ENCODE data around the gene ACCS.
A peak's percentile ranks its signal among the peaks of the same experiment; 100 is the strongest.

ACCS gene

GRCh38 chr11:44043157-44043556 is 22.9 kb upstream of the ACCS start:
- DNase-seq = no peak

GRCh38 chr11:44046182-44046581 is 19.9 kb upstream of the ACCS start:
- no peak for DNase-seq

GRCh38 chr11:44047298-44047697 is 18.8 kb upstream of the ACCS start:
- DNase-seq = no peak

DNA sequence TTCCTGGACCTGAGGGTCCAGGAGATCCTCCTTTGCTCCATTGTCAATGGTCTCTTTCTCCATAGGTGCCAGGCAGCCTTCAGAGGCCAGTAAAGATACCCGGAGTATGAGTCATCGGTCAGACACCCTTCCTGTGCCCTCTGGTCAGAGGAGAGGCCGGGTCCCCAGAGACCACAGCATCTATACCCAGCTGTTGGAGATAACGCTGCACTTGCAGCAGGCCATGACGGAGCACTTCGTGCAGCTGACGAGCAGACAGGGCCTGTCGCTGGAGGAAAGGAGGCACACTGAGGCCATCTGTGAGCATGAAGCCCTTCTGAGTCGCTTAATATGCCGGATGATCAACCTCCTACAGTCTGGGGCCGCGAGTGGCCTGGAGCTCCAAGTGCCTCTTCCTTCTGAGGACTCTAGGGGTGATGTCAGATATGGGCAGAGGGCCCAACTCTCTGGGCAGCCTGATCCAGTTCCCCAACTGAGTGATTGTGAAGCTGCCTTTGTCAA is 18.1 kb upstream of the ACCS start, which contains the start of gene ACCSL:
ACCSL (plus strand) TSS at position 51 of the 501 bp plus-strand sequence; CDS start at position 107, 56 bp downstream.
- no peak for DNase-seq

DNA sequence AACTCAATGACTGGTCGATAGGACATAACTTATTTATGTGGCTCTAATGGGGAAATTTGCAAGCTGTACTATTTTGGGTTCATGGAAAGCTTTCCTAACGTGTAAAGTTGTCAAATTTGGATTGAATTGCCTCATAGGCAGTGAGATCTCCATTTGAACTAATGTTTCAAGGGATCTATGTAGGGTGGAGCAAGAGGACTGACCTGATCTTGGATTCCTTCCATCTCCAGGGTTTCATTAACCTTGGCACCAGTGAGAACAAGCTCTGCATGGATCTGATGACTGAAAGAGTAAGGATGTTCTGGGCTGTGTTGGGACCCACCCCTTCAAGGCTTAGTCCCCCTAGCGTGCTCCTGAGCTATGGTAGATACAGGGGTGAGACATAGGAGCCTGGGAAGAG is 16.2 kb upstream of the ACCS start:
- DNase-seq = no peak

DNA sequence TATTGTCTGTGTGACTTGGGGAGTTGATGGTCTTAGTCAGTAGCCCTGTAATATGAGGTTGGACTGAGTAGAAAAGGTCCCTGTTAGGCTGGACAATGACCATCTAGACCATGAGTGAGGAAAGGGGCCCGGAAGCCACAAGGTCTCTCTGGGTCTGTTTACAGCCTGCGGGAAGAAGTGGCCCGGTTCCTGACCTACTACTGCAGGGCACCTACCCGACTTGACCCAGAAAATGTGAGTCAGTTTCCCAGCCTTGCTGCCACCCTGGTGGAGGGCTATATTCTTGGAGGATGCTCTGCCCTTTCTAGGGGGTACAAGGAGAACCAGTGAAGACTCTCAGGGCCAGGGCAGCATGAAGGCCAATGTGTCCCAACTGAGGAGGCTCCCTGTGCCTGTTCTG is 14.9 kb upstream of the ACCS start:
- DNase-seq = no peak

DNA sequence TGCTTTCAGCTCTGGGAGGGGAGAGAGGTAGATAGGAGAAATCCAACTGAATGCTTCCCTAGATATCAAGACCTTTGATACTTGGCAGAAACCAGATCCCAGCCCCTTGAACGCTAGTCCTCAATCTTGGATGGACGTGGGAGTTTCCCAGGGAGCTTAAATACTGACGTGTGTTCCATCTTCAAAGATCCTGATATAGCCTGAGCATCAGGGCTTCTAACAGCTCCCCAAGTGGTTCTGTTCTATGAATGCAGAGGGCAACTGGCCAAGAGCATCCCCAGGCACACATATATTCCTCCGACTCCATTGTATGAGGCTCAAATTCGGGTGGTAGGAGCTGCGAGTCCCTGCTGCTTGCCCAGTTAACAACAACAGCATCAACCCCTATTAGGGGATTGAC is 8.7 kb upstream of the ACCS start:
- DNase-seq = no peak

DNA sequence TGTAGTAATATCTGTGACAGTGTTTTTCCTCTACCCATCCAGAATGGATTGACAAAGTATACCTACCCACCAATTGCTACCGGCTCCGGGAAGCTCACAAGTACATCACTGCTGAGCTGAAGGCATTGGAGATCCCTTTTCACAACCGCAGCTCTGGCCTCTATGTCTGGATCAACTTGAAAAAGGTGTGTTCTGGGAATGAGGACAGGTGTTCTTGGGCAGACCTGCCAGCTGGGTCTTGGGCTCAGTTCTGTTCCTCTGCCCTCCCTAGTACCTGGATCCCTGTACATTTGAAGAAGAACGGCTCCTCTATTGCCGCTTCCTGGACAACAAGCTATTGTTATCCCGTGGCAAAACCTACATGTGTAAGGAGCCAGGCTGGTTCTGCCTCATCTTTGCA is 7.8 kb upstream of the ACCS start:
- no peak for DNase-seq

DNA sequence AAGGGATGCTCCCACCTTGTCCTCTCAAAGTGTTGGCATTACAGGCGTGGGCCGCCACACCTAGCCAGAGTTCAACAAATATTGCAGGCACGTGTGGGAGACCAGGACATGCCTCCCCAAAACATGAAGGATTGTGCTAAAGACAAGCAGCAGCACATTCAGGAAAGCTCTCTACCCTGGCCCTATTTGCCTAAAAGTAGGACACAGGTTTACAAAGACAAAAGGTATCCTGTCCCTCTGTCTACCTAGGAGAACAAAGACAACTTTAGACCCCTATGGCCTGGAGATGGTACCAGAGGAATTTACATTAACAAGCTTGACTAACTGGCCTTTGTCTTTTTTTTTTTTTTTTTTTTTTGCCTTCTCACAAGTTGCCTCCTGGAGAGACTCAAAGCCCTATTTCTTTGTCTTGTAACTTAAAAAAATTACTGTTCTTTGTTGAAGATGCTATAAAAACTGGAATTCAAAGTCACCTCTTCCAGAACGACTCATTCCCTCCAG is 859 bp upstream of the ACCS start:
- no peak for DNase-seq

GRCh38 chr11:44066732-44067141 is 667 bp downstream of the ACCS start:
- DNase-seq = no peak

GRCh38 chr11:44067266-44067665 is 1.2 kb downstream of the ACCS start:
- DNase-seq = no peak

DNA sequence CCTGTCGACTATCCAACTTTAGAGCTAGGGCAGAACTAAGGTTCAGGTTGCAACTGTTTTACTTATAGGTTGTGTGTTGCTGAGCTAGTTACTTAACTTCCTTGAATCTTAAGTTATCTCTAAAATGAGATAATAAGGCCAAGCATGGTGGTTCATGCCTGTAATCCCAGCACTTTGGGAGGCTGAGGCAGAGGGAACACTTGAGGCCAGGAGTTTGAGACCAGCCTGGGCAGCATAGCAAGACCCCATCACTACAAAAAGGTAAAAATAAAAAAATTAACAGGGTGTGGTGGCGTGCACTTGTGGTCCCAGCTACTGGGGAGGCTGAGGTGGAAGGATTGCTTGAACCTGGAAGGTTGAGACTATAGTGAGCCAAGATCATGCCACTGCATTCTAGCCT is 2.1 kb downstream of the ACCS start:
- DNase-seq = no peak

DNA sequence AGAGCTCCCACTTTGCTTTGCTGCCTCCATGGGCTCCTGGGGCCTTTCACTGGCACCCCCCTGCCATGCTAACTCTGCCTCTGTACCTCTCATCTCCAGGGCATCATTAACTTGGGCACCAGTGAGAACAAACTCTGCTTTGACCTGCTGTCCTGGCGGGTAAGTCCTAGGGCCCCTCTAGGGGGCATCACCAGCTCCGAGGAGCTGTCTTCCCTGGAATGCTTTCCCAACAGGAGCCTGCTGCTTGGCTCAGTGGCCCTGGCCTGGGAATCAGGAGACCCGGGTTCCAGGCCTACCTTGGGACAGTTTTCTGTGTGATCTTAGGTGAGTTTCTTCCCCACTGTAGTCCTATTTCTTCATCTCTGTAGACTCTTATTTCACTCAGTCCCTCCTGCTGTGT is 5.1 kb downstream of the ACCS start:
- no peak for DNase-seq

- no peak for DNase-seq
These were observed 6.9 kb downstream of the ACCS start for GRCh38 chr11:44072757-44073658.

DNA sequence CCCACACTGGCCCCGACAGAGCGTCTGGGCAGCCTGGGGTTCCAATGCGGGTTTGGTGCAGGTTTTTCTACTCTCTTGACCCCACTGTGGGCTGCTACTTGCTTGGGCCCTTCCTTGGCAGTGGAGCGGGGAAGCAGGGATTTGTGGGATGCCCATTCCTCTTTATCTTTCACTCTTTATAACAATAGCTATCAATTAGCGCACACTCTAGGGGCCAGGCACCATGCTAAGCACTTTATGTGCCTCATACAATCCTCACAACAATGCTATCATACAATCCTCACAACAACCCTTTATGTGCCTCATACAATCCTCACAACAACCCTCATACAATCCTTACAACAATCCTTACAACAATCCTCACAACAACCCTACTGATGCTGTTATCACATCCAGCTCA is 12.7 kb downstream of the ACCS start:
- no peak for DNase-seq

GRCh38 chr11:44079376-44079775 is 13.3 kb downstream of the ACCS start:
- DNase-seq = no peak

DNA sequence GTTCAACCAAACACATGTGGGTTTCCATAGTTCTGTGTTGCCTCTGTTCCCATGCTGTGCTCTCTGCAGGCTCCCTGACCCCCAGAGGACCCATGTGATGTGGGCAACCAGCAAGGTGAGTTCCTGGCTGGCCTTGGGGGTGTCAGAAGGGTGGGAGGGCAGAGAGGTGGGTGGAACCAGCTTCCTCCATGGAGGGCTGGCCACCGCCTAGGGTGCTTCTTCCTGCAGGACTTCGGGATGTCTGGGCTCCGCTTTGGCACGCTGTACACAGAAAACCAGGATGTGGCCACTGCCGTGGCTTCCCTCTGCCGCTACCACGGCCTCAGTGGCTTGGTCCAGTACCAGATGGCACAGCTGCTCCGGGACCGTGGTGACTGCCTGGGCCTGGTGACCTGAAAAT is 14.9 kb downstream of the ACCS start:
- DNase-seq = no peak

GRCh38 chr11:44082645-44083044 is 16.6 kb downstream of the ACCS start:
- DNase-seq = no peak

- DNase-seq = no peak
These were observed 17.4 kb downstream of the ACCS start for GRCh38 chr11:44083433-44083832.

DNA sequence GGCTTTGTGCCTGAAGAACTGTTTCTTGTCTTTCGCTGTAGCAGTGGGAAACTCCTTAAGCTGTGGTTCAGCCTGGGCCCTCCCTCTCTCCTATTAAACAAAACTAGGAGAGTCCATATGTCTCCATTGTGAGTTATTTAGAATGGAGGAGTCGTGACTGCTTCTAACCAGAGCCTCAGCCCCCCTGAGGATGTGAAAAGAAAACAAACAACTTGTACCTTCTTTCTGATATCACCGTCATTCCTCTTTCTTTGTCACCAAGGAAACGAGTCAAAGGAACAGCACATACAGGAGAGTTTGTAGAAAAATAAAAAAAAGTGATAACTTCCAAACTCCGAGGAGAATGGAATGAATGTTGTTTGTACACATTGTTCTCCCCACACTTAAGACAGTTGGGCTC is 17.8 kb downstream of the ACCS start:
- DNase-seq = no peak

DNA sequence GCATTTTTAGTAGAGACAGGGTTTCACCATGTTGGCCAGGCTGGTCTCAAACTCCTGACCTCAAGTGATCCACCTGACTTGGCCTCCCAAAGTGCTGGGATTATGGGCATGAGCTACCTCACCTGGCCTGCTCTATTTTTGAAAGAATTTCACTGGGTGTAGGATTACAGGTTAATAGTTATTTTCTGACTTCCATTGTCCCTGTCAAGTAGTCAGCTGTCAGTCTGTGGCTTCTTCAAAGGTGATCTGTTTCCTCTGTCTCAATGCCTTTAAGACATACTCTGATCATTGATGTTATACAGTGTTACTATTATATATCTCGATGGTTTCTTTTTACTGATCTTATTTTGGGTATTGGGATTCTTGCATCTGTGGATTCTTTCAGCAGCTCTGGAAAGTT is 19.3 kb downstream of the ACCS start:
- DNase-seq = no peak

DNA sequence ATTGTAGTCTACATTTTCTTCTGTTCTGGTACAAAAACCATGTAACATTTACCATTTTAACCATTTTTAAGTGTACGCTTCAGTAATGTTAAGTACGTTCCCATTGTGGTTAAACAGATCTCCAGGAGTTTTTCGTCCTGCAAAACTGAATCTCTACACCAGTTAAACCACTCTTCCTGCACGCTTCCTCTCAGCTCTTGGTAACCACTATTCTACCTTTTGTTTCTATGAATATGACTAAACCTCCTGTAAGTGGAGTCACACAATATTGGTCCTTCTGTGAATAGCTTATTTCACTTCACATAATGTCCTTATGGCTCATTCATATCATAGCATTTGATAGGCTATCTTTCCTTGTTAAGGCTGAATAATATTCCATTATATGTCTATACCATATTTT is 22.3 kb downstream of the ACCS start:
- peak; percentile 51 for DNase-seq

DNA sequence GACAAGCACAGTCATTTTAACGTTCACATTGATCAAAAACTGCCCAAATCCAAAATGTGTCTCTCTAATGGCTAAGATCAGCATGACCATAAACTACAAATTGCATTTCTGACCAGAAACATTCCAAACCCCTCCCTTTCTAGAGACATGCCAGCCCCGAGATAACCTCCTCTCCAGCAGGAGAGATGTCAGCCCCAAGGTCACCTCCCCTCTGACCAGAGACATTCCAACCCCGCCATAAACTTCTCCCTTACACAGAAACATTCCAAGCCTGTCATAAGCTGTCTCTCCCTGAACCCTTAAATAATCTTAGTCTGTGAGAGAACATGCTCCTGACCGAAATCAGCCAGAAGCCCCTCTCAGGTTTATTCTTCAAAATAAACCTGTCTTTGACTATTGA is 22.8 kb downstream of the ACCS start:
- no peak for DNase-seq

DNA sequence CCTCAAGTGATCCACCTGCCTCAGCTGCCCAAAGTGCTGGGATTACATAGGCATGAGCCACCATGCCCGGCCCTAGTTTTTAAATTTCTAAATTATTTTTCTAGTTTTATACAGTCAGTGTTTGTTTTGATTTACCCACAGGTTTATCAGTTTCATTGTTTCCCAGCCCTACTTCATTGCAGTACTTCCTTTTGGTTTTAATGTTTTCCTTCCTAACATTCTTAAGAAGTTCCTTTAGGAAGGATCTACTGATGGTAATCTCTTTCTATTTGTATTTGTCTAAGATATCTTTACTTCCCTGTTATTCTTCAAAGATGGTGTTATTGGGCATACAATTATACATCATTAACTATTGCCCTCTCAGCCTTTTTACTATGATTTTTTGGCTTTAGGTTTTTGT is 24.5 kb downstream of the ACCS start:
- no peak for DNase-seq

Data from activated CD4-positive, alpha-beta T cell treated with anti-CD3 and anti-CD28 coated beads, Interleukin-2, amount 50 U/mL, for 16 hours (primary cell).